Bronchial epithelial cell (primary cell): ENCODE data around the gene PADI1. TPM values are rescaled to one million over a fixed set of nuclear protein-coding genes. Genes with fewer than 3 reads are reported as not detected.

Source experiments
- DNase-seq: peaks from one replicate; pipeline ENCODE4 v3.0.0-alpha.2; 2010; ENCODE audit warnings: low read depth
- FAIRE-seq: peaks from 2 replicates; lab custom pipeline; 2011; peaks lifted over from hg19 to GRCh38; lab: Jason Lieb, UNC
- H3K27me3 ChIP-seq: 2 replicates; pipeline ENCODE4 v1.5.1; 2011; ENCODE audit warnings: low read length; ENCODE audit not compliant: control insufficient read depth, insufficient read depth
- H3K36me3 ChIP-seq: 2 replicates; pipeline ENCODE4 v1.5.1; 2011; ENCODE audit warnings: low read length; ENCODE audit not compliant: control insufficient read depth, insufficient read depth
- H3K4me3 ChIP-seq: 2 replicates; pipeline ENCODE4 v1.5.1; 2011; ENCODE audit warnings: mild to moderate bottlenecking, low read depth, low read length, control low read depth
- CTCF ChIP-seq: IDR thresholded peaks from 2 replicates; pipeline ENCODE4 v1.5.1; 2011; ENCODE audit warnings: mild to moderate bottlenecking, moderate library complexity, low read length, control low read depth, inconsistent platforms; ENCODE audit not compliant: insufficient read depth, severe bottlenecking
- total RNA-seq: library from RNA; depleted of rRNA; stranded (reverse); fragments of >200 nt; gene quantifications from 2 replicates; pipeline ENCODE4 v1.2.1, GENCODE V29; 2014

The PADI1 gene
- total RNA-seq, 1 donor from 2014 or later: 11.8 TPM

GRCh38 chr1:17192394-17193221 lies 12.3 kb upstream of the PADI1 start:
- TF ChIP-seq CTCF: no peak

GRCh38 chr1:17193222-17194132 lies 11.5 kb upstream of the PADI1 start:
- TF ChIP-seq CTCF: no peak
- FAIRE-seq (peak; percentile 13), DNase-seq (no peak)
- H3K27me3 ChIP-seq: no peaks in the 10 kb centered on the region
- no peaks in the 10 kb centered on the region for H3K36me3 ChIP-seq
- no peak overlapping the region for H3K4me3 ChIP-seq

More at GRCh38 chr1:17192394-17193221, 12.3 kb upstream of the PADI1 start:
- Histone ChIP-seq H3K4me3 (no peak overlapping the region), H3K27me3 (no peaks in the 10 kb centered on the region), H3K36me3 (no peaks in the 10 kb centered on the region)
- peak; percentile 89 for DNase-seq
- peak; percentile 88 for FAIRE-seq

- DNase-seq (no peak), FAIRE-seq (no peak)
- Histone ChIP-seq H3K27me3 (no peaks in the 10 kb centered on the region), H3K4me3 (no peak overlapping the region), H3K36me3 (no peaks in the 10 kb centered on the region)
- TF ChIP-seq CTCF: no peak
Measured at GRCh38 chr1:17194133-17194475, 10.8 kb upstream of the PADI1 start.

GRCh38 chr1:17194615-17195528 lies 10.1 kb upstream of the PADI1 start:
- TF ChIP-seq CTCF: no peak
- Histone ChIP-seq H3K36me3 (no peaks in the 10 kb centered on the region), H3K27me3 (no peaks in the 10 kb centered on the region), H3K4me3 (no peak overlapping the region)
- FAIRE-seq (peak; percentile 36), DNase-seq (no peak)

GRCh38 chr1:17195731-17196130 lies 9.2 kb upstream of the PADI1 start:
- Histone ChIP-seq H3K27me3 (no peaks in the 10 kb centered on the region), H3K4me3 (no peak overlapping the region), H3K36me3 (no peaks in the 10 kb centered on the region)
- TF ChIP-seq CTCF: no peak
- FAIRE-seq (no peak), DNase-seq (no peak)
